GM23338 (cell line): ENCODE results near the gene PIGS. TPM values are rescaled to one million over a fixed set of nuclear protein-coding genes. Genes with fewer than 3 reads are reported as not detected.
"Not testable (repeated sequence)": the region's sequence is repeated elsewhere in the genome, so short reads cannot be mapped to it uniquely, and the experiment has no call there.

Experiments used
- ATAC-seq: fragments of 200-7000 bp; cut with Tn5 transposase; 3 replicates; pipeline ENCODE4 v1.9.1; 2020
- DNase-seq: peaks from one replicate; pipeline ENCODE4 v3.0.0-alpha.2; 2015; ENCODE audit warnings: low spot score
- H2AFZ ChIP-seq: fragments of 200-600 bp; sonication (generic); 2 replicates; pipeline ENCODE4 v1.8.0; 2016; ENCODE audit warnings: antibody characterized with exemption, mild to moderate bottlenecking, moderate library complexity
- H3F3A ChIP-seq: fragments of 200-600 bp; sonication (generic); replicated peaks from 2 replicates; pipeline ENCODE4 v1.8.0; 2017; ENCODE audit warnings: antibody characterized with exemption, mixed run types, low read depth
- H3K27ac ChIP-seq: fragments of 200-600 bp; sonication (generic); 2 replicates; pipeline ENCODE4 v1.6.1; 2016; ENCODE audit warnings: low read depth
- H3K27me3 ChIP-seq: fragments of 200-600 bp; sonication (generic); 2 replicates; pipeline ENCODE4 v1.8.0; 2016; ENCODE audit warnings: mild to moderate bottlenecking, mixed run types, moderate library complexity; ENCODE audit not compliant: insufficient read depth
- H3K36me3 ChIP-seq: fragments of 200-600 bp; sonication (generic); 2 replicates; pipeline ENCODE4 v1.8.0; 2016; ENCODE audit warnings: mild to moderate bottlenecking; ENCODE audit not compliant: insufficient read depth
- H3K4me1 ChIP-seq: fragments of 200-600 bp; sonication (generic); 2 replicates; pipeline ENCODE4 v1.8.0; 2016; ENCODE audit warnings: mild to moderate bottlenecking, moderate library complexity; ENCODE audit not compliant: insufficient read depth
- H3K4me2 ChIP-seq: fragments of 200-600 bp; sonication (generic); 2 replicates; pipeline ENCODE4 v1.7.1; 2017; ENCODE audit warnings: mixed run types
- H3K4me3 ChIP-seq: fragments of 200-600 bp; sonication (generic); 2 replicates; pipeline ENCODE4 v1.6.1; 2016; ENCODE audit warnings: mixed run types
- H3K79me2 ChIP-seq: fragments of 200-600 bp; sonication (generic); replicated peaks from 2 replicates; pipeline ENCODE4 v1.8.0; 2017; ENCODE audit warnings: mild to moderate bottlenecking; ENCODE audit not compliant: insufficient read depth
- H3K9me2 ChIP-seq: fragments of 200-600 bp; sonication (generic); 2 replicates; pipeline ENCODE4 v1.8.0; 2017; ENCODE audit not compliant: insufficient read depth
- H4K20me1 ChIP-seq: fragments of 200-600 bp; sonication (generic); replicated peaks from 2 replicates; pipeline ENCODE4 v1.8.0; 2017; ENCODE audit warnings: mild to moderate bottlenecking; ENCODE audit not compliant: insufficient read depth
- H3K27ac Mint-ChIP-seq: 2 replicates; pipeline ENCODE4 v1.8.0; 2020; ENCODE audit warnings: inconsistent platforms, mild to moderate bottlenecking, moderate library complexity, mixed read lengths
- H3K27me3 Mint-ChIP-seq: 3 replicates; pipeline ENCODE4 v1.8.0; 2022; ENCODE audit warnings: low read depth, mild to moderate bottlenecking, moderate library complexity, mixed read lengths, inconsistent platforms; ENCODE audit not compliant: insufficient read depth, poor library complexity
- H3K36me3 Mint-ChIP-seq: 3 replicates; pipeline ENCODE4 v1.8.0; 2021; ENCODE audit warnings: low read depth, mild to moderate bottlenecking, inconsistent platforms, moderate library complexity, mixed read lengths
- H3K4me1 Mint-ChIP-seq: 3 replicates; pipeline ENCODE4 v1.8.0; 2020; ENCODE audit warnings: mild to moderate bottlenecking, inconsistent platforms, mixed read lengths
- H3K4me3 Mint-ChIP-seq: 3 replicates; pipeline ENCODE4 v1.8.0; 2021; ENCODE audit warnings: moderate library complexity, mild to moderate bottlenecking, inconsistent platforms, mixed read lengths
- H3K9me3 Mint-ChIP-seq: 3 replicates; pipeline ENCODE4 v1.8.0; 2020; ENCODE audit warnings: moderate library complexity, mild to moderate bottlenecking, inconsistent platforms, mixed read lengths
- CREB1 ChIP-seq: fragments of 250-450 bp; sonication (Bioruptor Pico); IDR thresholded peaks from 2 replicates; pipeline ENCODE4 v1.5.0; 2020; ENCODE audit warnings: low read depth, mild to moderate bottlenecking, moderate library complexity
- CTCF ChIP-seq, 2 experiments: fragments of 200-600 bp in 1 of 2; sonication (generic) in 1 of 2; conservative IDR thresholded peaks; 2 replicates each; pipeline versions ENCODE4 v1.5.1 to v1.6.1; 2016 to 2017; ENCODE audit warnings: antibody characterized with exemption in 2 of 2, low read depth in 2 of 2, mild to moderate bottlenecking in 2 of 2, moderate library complexity in 1 of 2
- ETS1 ChIP-seq: IDR thresholded peaks from 2 replicates; pipeline ENCODE4 v1.6.1; 2016; ENCODE audit warnings: antibody characterized with exemption
- EZH2 ChIP-seq: fragments of 200-600 bp; sonication (generic); IDR thresholded peaks from one replicate; pipeline ENCODE4 v1.8.0; 2017; ENCODE audit warnings: antibody characterized with exemption, mild to moderate bottlenecking, low read depth; ENCODE audit not compliant: unreplicated experiment
- JUNB ChIP-seq: IDR thresholded peaks from one replicate; pipeline ENCODE4 v1.6.1; 2016; ENCODE audit warnings: antibody characterized with exemption; ENCODE audit not compliant: unreplicated experiment
- POLR2AphosphoS5 ChIP-seq: IDR thresholded peaks from 2 replicates; pipeline ENCODE4 v1.6.1; 2016; ENCODE audit warnings: antibody characterized with exemption, low read depth
- REST ChIP-seq: IDR thresholded peaks from one replicate; pipeline ENCODE4 v1.6.1; 2018; ENCODE audit warnings: antibody characterized with exemption; ENCODE audit not compliant: unreplicated experiment
- STAT1 ChIP-seq: IDR thresholded peaks from one replicate; pipeline ENCODE4 v1.6.1; 2016; ENCODE audit warnings: antibody characterized with exemption; ENCODE audit not compliant: unreplicated experiment
- ZNF114 ChIP-seq: fragments of 250-450 bp; sonication (Bioruptor Pico); IDR thresholded peaks from 2 replicates; pipeline ENCODE4 v1.5.0; 2020; ENCODE audit warnings: mild to moderate bottlenecking, moderate library complexity
- ZNF331 ChIP-seq: fragments of 250-450 bp; sonication (Bioruptor Pico); IDR thresholded peaks from 2 replicates; pipeline ENCODE4 v1.5.0; 2020; ENCODE audit warnings: low read depth, mild to moderate bottlenecking, moderate library complexity
- polyA plus RNA-seq: library from polyadenylated mRNA; unstranded; fragments of >200 nt; fragmentation: Nextera tagmentation; extraction: Ambion mirVana; gene quantifications from 2 replicates; pipeline ENCODE4 v1.2.1, GENCODE V29; 2016
- total RNA-seq: library from RNA; depleted of rRNA; stranded (reverse); fragments of >200 nt; shearing (Covaris generic); gene quantifications from 2 replicates; pipeline ENCODE4 v1.2.3, GENCODE V29; 2014

The PIGS gene
- total and polyA plus RNA-seq, 2 experiments from 2014 or later: 16.4 to 53.2 TPM

- TF ChIP-seq REST (no peak), ZNF114 (no peak), CTCF (conservative IDR thresholded peaks at IDR 0.05; ENCODE audit: low read depth in 2 of 2) (no peak), ETS1 (no peak), JUNB (no peak), POLR2AphosphoS5 (no peak), ZNF331 (CRISPR knock-in tag) (no peak), STAT1 (no peak), CREB1 (no peak)
These were observed 41.2 kb upstream of the PIGS start (continued) for GRCh38 chr17:28612531-28612930.

GRCh38 chr17:28610376-28610775 lies 39.1 kb upstream of the PIGS start:
- no peak for TF ChIP-seq STAT1
- TF ChIP-seq EZH2: no peak
- H2AFZ ChIP-seq: no peak overlapping the region
- H3K27ac Mint-ChIP-seq: no peak overlapping the region
- H3K4me3 ChIP-seq: no peak overlapping the region
- ATAC-seq: no peak
- peaks cover 66% of the 10 kb centered on the region for H3K36me3 Mint-ChIP-seq
- DNase-seq: no peak
- no peaks in the 10 kb centered on the region for H3K4me1 ChIP-seq
- no peak overlapping the region for H3K27ac ChIP-seq
- no peak overlapping the region for H3K4me2 ChIP-seq
- H3K9me3 Mint-ChIP-seq: no peaks in the 10 kb centered on the region
- no peak overlapping the region for H3K4me3 Mint-ChIP-seq
- H3K36me3 ChIP-seq: peaks cover 19% of the 10 kb centered on the region
- no peaks in the 10 kb centered on the region for H3K79me2 ChIP-seq
- H3K4me1 Mint-ChIP-seq: no peaks in the 10 kb centered on the region
- no peaks in the 10 kb centered on the region for H3K27me3 ChIP-seq
- no peaks in the 10 kb centered on the region for H3K9me2 ChIP-seq
- peaks cover 4% of the 10 kb centered on the region for H3K27me3 Mint-ChIP-seq
- H3F3A ChIP-seq: 0 out of 2 replicates have a peak, but pooled peaks cover 2% of the 10 kb centered on the region
- H4K20me1 ChIP-seq: peaks cover 30% of the 10 kb centered on the region

GRCh38 chr17:28604031-28604430 lies 32.7 kb upstream of the PIGS start:
- not testable (repeated sequence) for DNase-seq, H3K4me3 Mint-ChIP-seq, H3K9me3 Mint-ChIP-seq, H3K4me2 ChIP-seq, H3K4me1 ChIP-seq, H2AFZ ChIP-seq, H3K4me3 ChIP-seq, H3K27ac Mint-ChIP-seq, H4K20me1 ChIP-seq, ATAC-seq, H3K36me3 ChIP-seq, H3K79me2 ChIP-seq, H3K27ac ChIP-seq, H3K9me2 ChIP-seq, H3K4me1 Mint-ChIP-seq, H3K27me3 ChIP-seq
- peaks cover 12% of the 10 kb centered on the region for H3F3A ChIP-seq
- peaks cover 15% of the 10 kb centered on the region for H3K27me3 Mint-ChIP-seq
- peaks cover 25% of the 10 kb centered on the region for H3K36me3 Mint-ChIP-seq
